HS-5 (cell line): ENCODE results near the gene C6orf62.
"Not testable (repeated sequence)": the region's sequence is repeated elsewhere in the genome, so short reads cannot be mapped to it uniquely, and the experiment has no call there.

Experiments used
- DNase-seq: peaks from one replicate; pipeline ENCODE4 v3.0.0-alpha.2; 2012; ENCODE audit warnings: low read depth

C6orf62 gene

DNA sequence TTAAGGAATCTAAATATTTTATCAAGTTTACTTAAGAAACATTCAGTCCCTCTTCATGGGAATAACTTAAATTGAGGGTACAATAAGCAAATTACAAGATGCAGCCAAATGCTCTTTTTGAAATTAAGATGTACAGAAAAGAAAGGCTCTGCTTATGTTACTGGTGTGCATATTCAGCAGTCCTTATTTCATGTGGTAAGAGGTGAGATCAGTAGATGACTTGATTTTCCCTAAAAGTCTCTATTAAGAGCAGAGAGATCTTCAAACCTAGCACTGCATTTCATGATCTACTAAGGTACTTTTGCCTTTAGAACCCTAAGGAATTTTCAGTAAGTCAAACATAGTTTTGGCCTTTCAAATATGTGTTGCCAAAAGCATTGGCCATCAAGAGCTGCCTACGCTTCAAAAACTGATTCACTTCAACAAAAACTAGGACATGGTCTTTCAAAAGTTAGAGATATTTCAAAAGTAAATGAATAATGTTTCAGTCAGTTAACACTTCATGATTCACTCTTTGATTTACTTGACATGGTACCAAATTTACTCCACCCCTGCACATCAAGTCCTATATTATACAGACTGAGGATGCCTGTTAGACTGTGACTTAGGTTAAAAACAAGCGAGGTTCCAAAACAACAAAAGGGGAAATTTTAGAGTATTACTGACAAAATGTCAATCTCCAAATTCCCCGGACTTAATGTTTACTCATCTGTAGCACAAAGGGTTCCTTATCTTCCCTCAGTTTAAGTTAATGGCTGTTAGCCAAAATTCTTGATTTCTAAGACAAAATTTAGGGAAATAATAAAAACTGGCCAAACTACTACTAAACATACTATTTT lies 19.2 kb downstream of the C6orf62 start:
- no peak for DNase-seq

GRCh38 chr6:24696097-24696496 lies 22.9 kb downstream of the C6orf62 start:
- DNase-seq = no peak

- DNase-seq = not testable (repeated sequence)
Measured at GRCh38 chr6:24695635-24696034, 23.3 kb downstream of the C6orf62 start.

- no peak for DNase-seq
Measured at GRCh38 chr6:24694198-24694597, 24.8 kb downstream of the C6orf62 start.

DNA sequence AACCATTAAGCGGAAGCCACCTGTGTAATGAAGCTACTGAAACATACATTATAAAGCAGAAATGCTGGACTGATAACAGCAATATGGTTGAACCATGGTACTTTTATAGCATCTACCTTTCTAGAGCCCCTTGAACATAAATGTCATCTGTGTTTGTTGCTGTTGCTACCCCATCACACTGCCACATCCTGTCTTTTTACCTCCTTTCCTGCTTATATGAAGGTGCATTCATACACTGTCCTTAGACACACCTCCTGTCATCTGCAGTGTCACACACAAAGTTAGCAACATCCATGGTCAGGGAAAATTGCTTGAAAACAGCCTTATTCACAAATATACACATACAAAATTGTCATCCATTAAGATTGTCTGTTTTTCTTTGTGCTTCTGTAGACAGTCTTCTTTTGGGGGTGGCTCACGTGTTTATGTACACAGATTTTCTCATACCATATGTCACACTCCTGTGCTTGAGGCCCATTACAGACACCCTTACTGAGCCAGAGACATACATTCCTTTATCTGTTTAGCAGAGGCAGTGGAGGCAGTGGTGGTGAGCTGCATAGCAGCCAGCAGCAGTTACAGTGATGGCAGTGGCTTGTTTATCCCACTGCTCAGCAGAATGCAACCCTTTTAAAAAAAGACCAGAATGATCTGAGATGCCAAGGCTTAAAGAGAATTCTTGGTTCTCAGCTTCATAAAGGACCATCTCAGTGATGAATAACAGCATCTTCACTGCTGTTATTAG lies 25.9 kb downstream of the C6orf62 start:
- DNase-seq = no peak

DNA sequence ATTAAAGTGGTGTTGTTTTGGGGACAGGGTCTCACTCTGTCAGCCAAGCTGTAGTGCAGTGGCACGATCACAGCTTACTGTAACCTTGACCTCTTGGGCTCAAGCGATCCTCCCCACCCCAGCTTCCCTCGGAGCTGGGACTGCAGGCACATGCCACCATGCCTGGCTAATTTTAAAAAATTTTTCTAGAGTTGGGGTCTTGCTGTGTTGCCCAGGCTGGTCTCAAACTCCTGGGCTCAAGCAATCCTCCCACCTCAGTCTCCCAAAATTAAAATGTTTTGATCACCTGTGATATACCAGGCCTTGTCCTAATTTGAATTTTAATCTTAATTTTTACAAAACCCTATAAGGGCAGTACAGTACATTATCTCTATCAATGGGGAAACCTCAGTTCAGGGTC lies 26.5 kb downstream of the C6orf62 start:
- no peak for DNase-seq

- no peak for DNase-seq
Measured at GRCh38 chr6:24692003-24692402, 27.0 kb downstream of the C6orf62 start.

- DNase-seq = no peak
Measured at GRCh38 chr6:24691550-24691949, 27.4 kb downstream of the C6orf62 start.

GRCh38 chr6:24690593-24690992 lies 28.4 kb downstream of the C6orf62 start:
- no peak for DNase-seq

DNA sequence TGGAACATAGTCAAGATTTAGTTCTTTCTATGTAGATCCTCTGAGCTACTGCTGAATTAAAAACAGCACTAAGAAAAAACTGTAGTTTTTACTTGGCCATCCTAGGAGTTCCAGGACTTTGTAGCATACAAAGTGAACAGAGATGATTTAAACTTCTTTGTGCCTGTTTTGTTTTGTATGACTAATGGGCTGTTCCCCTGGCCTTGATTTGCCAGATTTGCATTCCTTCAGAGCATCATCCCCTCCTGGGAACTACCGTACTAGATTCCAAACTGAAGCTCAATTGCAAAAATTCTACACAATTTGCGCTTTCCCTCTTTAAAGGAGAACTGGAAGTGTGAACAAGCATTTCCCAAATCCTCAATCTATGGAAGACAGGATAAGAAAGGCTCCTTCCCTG lies 29.0 kb downstream of the C6orf62 start:
- no peak for DNase-seq

- DNase-seq = no peak
Measured at GRCh38 chr6:24686946-24687345, 32.0 kb downstream of the C6orf62 start.

- DNase-seq = no peak
Measured at GRCh38 chr6:24686408-24686807, 32.5 kb downstream of the C6orf62 start.

DNA sequence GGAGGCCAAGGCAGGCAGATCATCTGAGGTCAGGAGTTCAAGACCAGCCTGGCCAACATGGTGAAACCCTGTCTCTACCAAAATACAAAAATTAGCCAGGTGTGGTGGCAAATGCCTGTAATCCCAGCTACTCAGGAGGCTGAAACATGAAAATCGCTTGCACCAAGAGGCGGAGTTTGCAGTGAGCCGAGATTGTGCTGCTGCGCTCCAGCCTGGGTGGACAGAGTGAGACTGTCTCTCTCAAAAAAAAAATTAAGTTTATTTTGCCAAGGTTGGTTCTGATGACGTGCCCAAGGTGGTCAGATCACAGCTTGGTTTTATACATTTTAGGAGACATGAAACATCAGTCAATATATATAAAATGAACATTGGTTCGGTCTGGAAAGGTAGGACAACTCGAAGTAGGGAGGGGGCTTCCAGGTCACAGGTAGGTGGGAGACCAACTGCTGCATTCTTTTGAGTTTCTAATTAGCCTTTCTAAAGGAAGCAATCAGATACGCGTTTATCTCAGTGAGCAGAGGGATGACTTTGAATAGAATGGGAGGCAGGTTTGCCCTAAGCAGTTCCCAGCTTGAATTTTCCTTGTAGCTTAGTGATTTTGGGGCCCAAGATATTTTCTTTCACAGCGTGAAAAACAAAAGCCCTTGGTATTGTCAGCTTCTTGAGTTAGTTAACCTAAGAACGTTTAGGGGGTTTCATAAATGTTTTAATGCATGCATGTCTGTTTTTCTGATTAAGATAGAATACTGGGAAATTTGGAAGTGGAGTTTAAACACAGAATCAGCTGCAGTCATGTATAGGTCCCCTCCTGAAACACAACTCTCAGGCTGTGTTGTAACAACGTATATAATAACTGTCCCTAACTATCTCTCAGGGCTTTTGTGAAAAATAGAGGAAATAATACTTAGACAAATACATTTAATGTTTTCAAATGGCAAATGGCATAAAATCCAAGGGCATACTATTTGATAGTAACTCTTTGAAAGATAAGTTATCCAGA lies 35.4 kb downstream of the C6orf62 start:
- no peak for DNase-seq

DNA sequence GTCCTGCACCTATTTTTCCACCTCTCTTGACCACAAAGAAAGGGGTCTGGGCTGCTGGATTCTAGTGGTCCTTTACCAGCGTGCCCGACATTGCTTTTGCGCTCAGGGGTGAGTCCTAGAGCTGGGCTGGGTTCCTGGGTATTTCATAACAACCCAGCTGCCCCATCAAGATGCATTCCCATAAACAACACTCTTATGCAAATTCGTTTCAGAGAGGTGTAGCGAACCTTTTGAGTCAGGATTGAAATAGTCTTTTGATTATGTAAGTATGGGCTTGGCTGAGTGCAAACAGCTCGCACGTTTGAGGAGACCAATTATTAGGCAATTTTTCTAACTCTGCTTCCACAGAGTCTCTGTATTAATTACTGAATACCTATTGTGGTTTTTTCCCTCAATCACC lies 38.4 kb downstream of the C6orf62 start:
- no peak for DNase-seq

- DNase-seq = not testable (repeated sequence)
Measured at GRCh38 chr6:24678792-24679352, 40.1 kb downstream of the C6orf62 start.

DNA sequence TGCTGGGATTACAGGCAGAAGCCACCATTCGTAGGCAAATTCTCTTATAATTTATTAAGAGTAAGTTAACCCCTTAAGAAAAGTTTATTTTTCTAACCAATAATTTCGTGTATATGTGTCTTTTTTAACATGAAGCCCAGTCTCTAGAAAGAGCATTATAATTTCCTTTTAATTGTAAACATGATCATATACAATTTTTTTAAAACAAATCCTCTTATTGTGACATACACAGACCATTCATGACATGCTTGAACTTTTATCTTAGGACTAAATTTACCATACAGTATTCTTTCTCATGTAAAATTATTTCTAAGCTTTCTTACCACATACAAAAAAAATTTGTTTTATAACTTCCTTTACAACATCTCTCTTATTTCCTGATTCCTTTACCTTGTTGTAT lies 45.3 kb downstream of the C6orf62 start:
- DNase-seq = no peak

GRCh38 chr6:24672620-24673182 lies 46.3 kb downstream of the C6orf62 start:
- DNase-seq = no peak

GRCh38 chr6:24671077-24671476 lies 47.9 kb downstream of the C6orf62 start:
- DNase-seq = not testable (repeated sequence)

GRCh38 chr6:24670492-24670891 lies 48.5 kb downstream of the C6orf62 start:
- not testable (repeated sequence) for DNase-seq

GRCh38 chr6:24668997-24669361 lies 50.0 kb downstream of the C6orf62 start:
- no peak for DNase-seq
